WTC11 (cell line): ENCODE results near the gene EIF5. TPM values are rescaled to one million over a fixed set of nuclear protein-coding genes. Genes with fewer than 3 reads are reported as not detected.
A peak's percentile ranks its signal among the peaks of the same experiment; 100 is the strongest.

Experiments used
- ATAC-seq: fragments of 200-7000 bp; cut with Tn5 transposase; 2 replicates; pipeline ENCODE4 v1.10.0; 2021; ENCODE audit warnings: mild to moderate bottlenecking, moderate library complexity
- CTCF ChIA-PET: fragments of 300-600 bp; sonication (Branson Sonifier 250); formaldehyde crosslinking; loops from one replicate; lab custom pipeline; 2021; ENCODE audit warnings: antibody characterized with exemption; lab: Charles Lee
- POLR2A ChIA-PET: fragments of 350-600 bp; sonication (Branson Sonifier 250); formaldehyde crosslinking; loops from one replicate; lab custom pipeline; 2021; ENCODE audit warnings: antibody characterized with exemption; lab: Charles Lee
- DNase-seq: peaks from one replicate; pipeline ENCODE4 v3.0.0; 2021; ENCODE audit warnings: low spot score
- H3K27ac Mint-ChIP-seq: 2 replicates; pipeline ENCODE4 v1.8.0; 2021; ENCODE audit warnings: mixed read lengths
- H3K27me3 Mint-ChIP-seq: 2 replicates; pipeline ENCODE4 v1.8.0; 2021; ENCODE audit warnings: low read depth, mild to moderate bottlenecking, moderate library complexity, mixed read lengths
- H3K36me3 Mint-ChIP-seq: 2 replicates; pipeline ENCODE4 v1.8.0; 2021; ENCODE audit warnings: mixed read lengths
- H3K4me1 Mint-ChIP-seq: 2 replicates; pipeline ENCODE4 v1.8.0; 2022; ENCODE audit warnings: mixed read lengths
- H3K4me3 Mint-ChIP-seq: 2 replicates; pipeline ENCODE4 v1.8.0; 2021; ENCODE audit warnings: mild to moderate bottlenecking, moderate library complexity, mixed read lengths
- H3K9me3 Mint-ChIP-seq: 2 replicates; pipeline ENCODE4 v1.8.0; 2021; ENCODE audit warnings: mixed read lengths
- CBFB ChIP-seq: sonication (generic); formaldehyde crosslinking; IDR thresholded peaks from 2 replicates; pipeline ENCODE4 v1.8.1; 2022; ENCODE audit warnings: mild to moderate bottlenecking, low read depth, missing genetic modification reagents
- GABPB1 ChIP-seq: sonication (generic); formaldehyde crosslinking; IDR thresholded peaks from 2 replicates; pipeline ENCODE4 v1.8.1; 2023; ENCODE audit warnings: mild to moderate bottlenecking, missing genetic modification reagents
- IRF2 ChIP-seq: sonication (generic); formaldehyde crosslinking; IDR thresholded peaks from 2 replicates; pipeline ENCODE4 v1.8.0; 2022; ENCODE audit warnings: low read depth, missing genetic modification reagents, borderline replicate concordance
- MYBL2 ChIP-seq: sonication (generic); formaldehyde crosslinking; IDR thresholded peaks from 2 replicates; pipeline ENCODE4 v1.8.1; 2023; ENCODE audit warnings: mild to moderate bottlenecking, moderate library complexity, missing genetic modification reagents
- NFYB ChIP-seq: sonication (generic); formaldehyde crosslinking; conservative IDR thresholded peaks from 2 replicates; pipeline ENCODE4 v1.8.0; 2022; ENCODE audit warnings: low read depth, missing genetic modification reagents
- OVOL2 ChIP-seq: fragments of 250-450 bp; sonication (Bioruptor Pico); IDR thresholded peaks from 2 replicates; pipeline ENCODE4 v1.9.0; 2021; ENCODE audit warnings: mild to moderate bottlenecking, borderline replicate concordance
- ZNF232 ChIP-seq: sonication (generic); formaldehyde crosslinking; IDR thresholded peaks from 2 replicates; pipeline ENCODE4 v1.8.0; 2022; ENCODE audit warnings: mild to moderate bottlenecking, missing genetic modification reagents
- ZNF263 ChIP-seq: sonication (generic); formaldehyde crosslinking; IDR thresholded peaks from 2 replicates; pipeline ENCODE4 v1.8.1; 2022; ENCODE audit warnings: low read depth, mild to moderate bottlenecking, moderate library complexity, missing genetic modification reagents
- ZNF317 ChIP-seq: sonication (generic); formaldehyde crosslinking; IDR thresholded peaks from 2 replicates; pipeline ENCODE4 v1.8.1; 2023; ENCODE audit warnings: low read depth, mild to moderate bottlenecking, moderate library complexity, missing genetic modification reagents, borderline replicate concordance
- total RNA-seq: library from RNA; stranded (reverse); gene quantifications from 3 replicates; pipeline ENCODE4 v1.2.3, GENCODE V29; 2021
- TF ChIP-seq, protein P1 (sequence below): fragments of 250-450 bp; sonication (Bioruptor Pico); IDR thresholded peaks from 2 replicates; pipeline ENCODE4 v1.9.0; 2021; ENCODE audit warnings: mild to moderate bottlenecking
- TF ChIP-seq, protein P2 (sequence below): sonication (generic); formaldehyde crosslinking; IDR thresholded peaks from 2 replicates; pipeline ENCODE4 v1.8.1; 2023; ENCODE audit warnings: mild to moderate bottlenecking, missing genetic modification reagents, borderline replicate concordance
- TF ChIP-seq, protein P3 (sequence below): fragments of 200-600 bp; IDR thresholded peaks from 2 replicates; pipeline ENCODE4 v1.8.0; 2022; ENCODE audit warnings: antibody characterized with exemption
- TF ChIP-seq, protein P4 (sequence below): sonication (generic); formaldehyde crosslinking; IDR thresholded peaks from 2 replicates; pipeline ENCODE4 v1.8.0; 2022; ENCODE audit warnings: missing genetic modification reagents

Gene EIF5
- total RNA-seq, 1 experiment from 2014 or later = 282 TPM

DNA sequence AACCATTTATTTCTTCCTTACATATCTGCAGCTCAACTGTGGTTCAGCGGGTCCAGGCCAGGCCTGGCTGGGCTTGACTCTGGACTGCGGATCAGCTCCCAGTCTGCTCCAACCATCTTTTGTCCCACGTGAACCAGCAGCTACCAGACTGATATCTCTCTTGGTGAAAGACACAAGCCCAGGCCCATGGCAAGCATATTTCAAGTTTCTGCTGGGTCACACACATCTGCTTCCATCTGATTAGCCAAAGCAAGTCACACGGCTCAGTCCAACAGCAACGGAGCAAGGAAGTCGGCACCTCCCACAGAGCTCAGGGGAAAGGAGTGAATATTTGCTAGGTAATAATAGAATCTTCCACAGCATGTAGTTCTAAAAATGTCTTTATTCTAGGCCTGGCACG is 26.5 kb downstream of the EIF5 start (continued):
- TF ChIP-seq CBFB (CRISPR knock-in tag) (no peak), MYBL2 (CRISPR knock-in tag) (no peak)
- TF ChIP-seq, protein P1, sequence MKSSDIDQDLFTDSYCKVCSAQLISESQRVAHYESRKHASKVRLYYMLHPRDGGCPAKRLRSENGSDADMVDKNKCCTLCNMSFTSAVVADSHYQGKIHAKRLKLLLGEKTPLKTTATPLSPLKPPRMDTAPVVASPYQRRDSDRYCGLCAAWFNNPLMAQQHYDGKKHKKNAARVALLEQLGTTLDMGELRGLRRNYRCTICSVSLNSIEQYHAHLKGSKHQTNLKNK (CRISPR knock-in tag) = no peak
- TF ChIP-seq, protein P2, sequence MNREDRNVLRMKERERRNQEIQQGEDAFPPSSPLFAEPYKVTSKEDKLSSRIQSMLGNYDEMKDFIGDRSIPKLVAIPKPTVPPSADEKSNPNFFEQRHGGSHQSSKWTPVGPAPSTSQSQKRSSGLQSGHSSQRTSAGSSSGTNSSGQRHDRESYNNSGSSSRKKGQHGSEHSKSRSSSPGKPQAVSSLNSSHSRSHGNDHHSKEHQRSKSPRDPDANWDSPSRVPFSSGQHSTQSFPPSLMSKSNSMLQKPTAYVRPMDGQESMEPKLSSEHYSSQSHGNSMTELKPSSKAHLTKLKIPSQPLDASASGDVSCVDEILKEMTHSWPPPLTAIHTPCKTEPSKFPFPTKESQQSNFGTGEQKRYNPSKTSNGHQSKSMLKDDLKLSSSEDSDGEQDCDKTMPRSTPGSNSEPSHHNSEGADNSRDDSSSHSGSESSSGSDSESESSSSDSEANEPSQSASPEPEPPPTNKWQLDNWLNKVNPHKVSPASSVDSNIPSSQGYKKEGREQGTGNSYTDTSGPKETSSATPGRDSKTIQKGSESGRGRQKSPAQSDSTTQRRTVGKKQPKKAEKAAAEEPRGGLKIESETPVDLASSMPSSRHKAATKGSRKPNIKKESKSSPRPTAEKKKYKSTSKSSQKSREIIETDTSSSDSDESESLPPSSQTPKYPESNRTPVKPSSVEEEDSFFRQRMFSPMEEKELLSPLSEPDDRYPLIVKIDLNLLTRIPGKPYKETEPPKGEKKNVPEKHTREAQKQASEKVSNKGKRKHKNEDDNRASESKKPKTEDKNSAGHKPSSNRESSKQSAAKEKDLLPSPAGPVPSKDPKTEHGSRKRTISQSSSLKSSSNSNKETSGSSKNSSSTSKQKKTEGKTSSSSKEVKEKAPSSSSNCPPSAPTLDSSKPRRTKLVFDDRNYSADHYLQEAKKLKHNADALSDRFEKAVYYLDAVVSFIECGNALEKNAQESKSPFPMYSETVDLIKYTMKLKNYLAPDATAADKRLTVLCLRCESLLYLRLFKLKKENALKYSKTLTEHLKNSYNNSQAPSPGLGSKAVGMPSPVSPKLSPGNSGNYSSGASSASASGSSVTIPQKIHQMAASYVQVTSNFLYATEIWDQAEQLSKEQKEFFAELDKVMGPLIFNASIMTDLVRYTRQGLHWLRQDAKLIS = no peak
- TF ChIP-seq, protein P3, sequence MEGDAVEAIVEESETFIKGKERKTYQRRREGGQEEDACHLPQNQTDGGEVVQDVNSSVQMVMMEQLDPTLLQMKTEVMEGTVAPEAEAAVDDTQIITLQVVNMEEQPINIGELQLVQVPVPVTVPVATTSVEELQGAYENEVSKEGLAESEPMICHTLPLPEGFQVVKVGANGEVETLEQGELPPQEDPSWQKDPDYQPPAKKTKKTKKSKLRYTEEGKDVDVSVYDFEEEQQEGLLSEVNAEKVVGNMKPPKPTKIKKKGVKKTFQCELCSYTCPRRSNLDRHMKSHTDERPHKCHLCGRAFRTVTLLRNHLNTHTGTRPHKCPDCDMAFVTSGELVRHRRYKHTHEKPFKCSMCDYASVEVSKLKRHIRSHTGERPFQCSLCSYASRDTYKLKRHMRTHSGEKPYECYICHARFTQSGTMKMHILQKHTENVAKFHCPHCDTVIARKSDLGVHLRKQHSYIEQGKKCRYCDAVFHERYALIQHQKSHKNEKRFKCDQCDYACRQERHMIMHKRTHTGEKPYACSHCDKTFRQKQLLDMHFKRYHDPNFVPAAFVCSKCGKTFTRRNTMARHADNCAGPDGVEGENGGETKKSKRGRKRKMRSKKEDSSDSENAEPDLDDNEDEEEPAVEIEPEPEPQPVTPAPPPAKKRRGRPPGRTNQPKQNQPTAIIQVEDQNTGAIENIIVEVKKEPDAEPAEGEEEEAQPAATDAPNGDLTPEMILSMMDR = no peak
- TF ChIP-seq, all 79 proteins: peak for 0

DNA sequence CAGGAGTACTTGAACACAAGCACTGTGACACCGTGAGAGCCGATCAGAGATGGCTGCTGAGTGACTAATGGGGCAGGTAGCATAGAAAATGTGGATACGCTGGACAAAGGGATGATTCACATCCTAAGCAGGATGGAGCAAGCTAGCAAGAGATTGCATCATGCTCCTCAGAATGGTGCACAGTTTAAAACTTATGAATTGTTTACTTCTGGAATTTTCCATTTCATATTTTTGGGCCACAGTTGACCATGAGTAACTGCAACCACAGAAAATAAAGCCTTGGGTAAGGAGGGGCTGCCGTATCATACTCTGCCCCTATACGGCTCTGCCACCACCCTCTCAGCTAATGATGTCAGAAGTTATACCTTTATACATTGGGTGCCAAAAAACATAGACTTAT is 27.8 kb downstream of the EIF5 start:
- Mint-ChIP-seq H3K9me3 (peaks cover 34% of the 10 kb centered on the region), H3K27ac (no peak overlapping the region), H3K27me3 (peaks cover 5% of the 10 kb centered on the region), H3K36me3 (peaks cover 18% of the 10 kb centered on the region), H3K4me1 (peaks cover 4% of the 10 kb centered on the region), H3K4me3 (no peak overlapping the region)
- DNase-seq (no peak), ATAC-seq (no peak)
- CTCF ChIA-PET = no interaction called here
- TF ChIP-seq, protein P4, sequence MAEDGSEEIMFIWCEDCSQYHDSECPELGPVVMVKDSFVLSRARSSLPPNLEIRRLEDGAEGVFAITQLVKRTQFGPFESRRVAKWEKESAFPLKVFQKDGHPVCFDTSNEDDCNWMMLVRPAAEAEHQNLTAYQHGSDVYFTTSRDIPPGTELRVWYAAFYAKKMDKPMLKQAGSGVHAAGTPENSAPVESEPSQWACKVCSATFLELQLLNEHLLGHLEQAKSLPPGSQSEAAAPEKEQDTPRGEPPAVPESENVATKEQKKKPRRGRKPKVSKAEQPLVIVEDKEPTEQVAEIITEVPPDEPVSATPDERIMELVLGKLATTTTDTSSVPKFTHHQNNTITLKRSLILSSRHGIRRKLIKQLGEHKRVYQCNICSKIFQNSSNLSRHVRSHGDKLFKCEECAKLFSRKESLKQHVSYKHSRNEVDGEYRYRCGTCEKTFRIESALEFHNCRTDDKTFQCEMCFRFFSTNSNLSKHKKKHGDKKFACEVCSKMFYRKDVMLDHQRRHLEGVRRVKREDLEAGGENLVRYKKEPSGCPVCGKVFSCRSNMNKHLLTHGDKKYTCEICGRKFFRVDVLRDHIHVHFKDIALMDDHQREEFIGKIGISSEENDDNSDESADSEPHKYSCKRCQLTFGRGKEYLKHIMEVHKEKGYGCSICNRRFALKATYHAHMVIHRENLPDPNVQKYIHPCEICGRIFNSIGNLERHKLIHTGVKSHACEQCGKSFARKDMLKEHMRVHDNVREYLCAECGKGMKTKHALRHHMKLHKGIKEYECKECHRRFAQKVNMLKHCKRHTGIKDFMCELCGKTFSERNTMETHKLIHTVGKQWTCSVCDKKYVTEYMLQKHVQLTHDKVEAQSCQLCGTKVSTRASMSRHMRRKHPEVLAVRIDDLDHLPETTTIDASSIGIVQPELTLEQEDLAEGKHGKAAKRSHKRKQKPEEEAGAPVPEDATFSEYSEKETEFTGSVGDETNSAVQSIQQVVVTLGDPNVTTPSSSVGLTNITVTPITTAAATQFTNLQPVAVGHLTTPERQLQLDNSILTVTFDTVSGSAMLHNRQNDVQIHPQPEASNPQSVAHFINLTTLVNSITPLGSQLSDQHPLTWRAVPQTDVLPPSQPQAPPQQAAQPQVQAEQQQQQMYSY (CRISPR knock-in tag) = peak; percentile 48
- TF ChIP-seq ZNF232 (CRISPR knock-in tag) (no peak), GABPB1 (CRISPR knock-in tag) (peak; percentile 100)
- POLR2A ChIA-PET = no interaction called here

DNA sequence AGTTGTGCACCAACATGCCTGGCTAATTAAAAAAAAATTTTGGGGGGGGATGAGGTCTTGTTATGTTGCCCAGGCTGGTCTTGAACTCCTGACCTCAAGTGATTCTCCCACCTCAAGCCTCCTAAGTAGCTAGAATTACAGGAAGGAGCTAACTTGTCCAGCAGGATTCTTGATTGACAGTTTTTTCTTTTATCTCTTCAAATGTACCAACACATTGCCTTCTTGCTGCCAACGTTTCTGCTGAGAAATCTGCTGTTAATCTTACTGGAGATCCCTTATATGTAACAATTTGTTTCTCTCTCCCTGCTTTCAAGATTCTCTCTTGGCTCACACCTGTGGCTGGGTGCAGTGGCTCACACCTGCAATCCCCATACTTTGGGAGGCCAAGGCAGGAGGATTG is 28.7 kb downstream of the EIF5 start:
- H3K9me3 Mint-ChIP-seq = peaks cover 34% of the 10 kb centered on the region
- ATAC-seq = no peak
- ChIA-PET POLR2A (interaction anchor here (0.7 kb wide), 1 partner anchor 21 kb away, joined by 3 read pairs; no protein-coding TSS in a partner anchor), CTCF (no interaction called here)
- H3K27ac Mint-ChIP-seq = no peak overlapping the region
- no peak overlapping the region for H3K4me3 Mint-ChIP-seq
- peaks cover 5% of the 10 kb centered on the region for H3K27me3 Mint-ChIP-seq
- TF ChIP-seq ZNF317 (CRISPR knock-in tag) (peak; percentile 100), ZNF263 (CRISPR knock-in tag) (no peak)
- TF ChIP-seq, all 79 proteins: peak for 1
- H3K36me3 Mint-ChIP-seq = peaks cover 18% of the 10 kb centered on the region
- H3K4me1 Mint-ChIP-seq = no peaks in the 10 kb centered on the region
- DNase-seq = no peak

DNA sequence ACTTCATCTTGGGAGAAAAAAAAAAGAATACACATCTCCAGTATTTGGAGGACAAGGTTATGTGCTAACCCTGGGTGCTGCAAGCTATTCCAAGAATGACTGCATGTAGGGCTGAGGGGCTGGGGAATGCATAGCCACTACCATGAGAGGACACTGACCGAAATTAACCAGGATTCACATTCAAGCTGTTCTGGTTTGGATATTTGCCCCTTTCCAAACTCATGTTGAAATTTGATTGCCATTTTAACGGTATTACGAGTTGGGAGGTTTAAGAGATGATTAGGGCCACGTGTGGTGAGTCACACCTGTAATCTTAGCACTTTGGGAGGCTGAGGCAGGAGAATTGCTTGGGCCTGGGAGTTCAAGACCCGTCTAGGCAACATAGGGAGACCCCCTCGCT is 32.7 kb downstream of the EIF5 start:
- H3K4me1 Mint-ChIP-seq = peaks cover under 1% of the 10 kb centered on the region; the same call in 1 of the 2 replicates
- H3K9me3 Mint-ChIP-seq = peaks cover 31% of the 10 kb centered on the region
- ATAC-seq (no peak), DNase-seq (no peak)
- H3K4me3 Mint-ChIP-seq = no peak overlapping the region
- POLR2A ChIA-PET = no interaction called here
- no peak for TF ChIP-seq NFYB (CRISPR knock-in tag)
- TF ChIP-seq OVOL2 (CRISPR knock-in tag) = no peak
- TF ChIP-seq IRF2 (CRISPR knock-in tag) = no peak
- peaks cover 16% of the 10 kb centered on the region for H3K36me3 Mint-ChIP-seq
- CTCF ChIA-PET = no interaction called here
- peaks cover 5% of the 10 kb centered on the region for H3K27me3 Mint-ChIP-seq
- no peak overlapping the region for H3K27ac Mint-ChIP-seq
